Body of pancreas (tissue), 4 donors: Measurements from ENCODE around the gene TNP2. TPM values are rescaled to one million over a fixed set of nuclear protein-coding genes. Genes with fewer than 3 reads are reported as not detected.

Source experiments
- ATAC-seq: fragments of 150-250 bp; one replicate; pipeline ENCODE4 v1.9.1; 2016
- DNase-seq, 4 donors: peaks; one replicate each; pipeline ENCODE4 v3.0.0-alpha.2; 2019
- H3K27ac ChIP-seq, 4 donors: fragments of 200-600 bp; sonication (generic); 1 replicate in 3 of 4; 2 replicates in 1 of 4; pipeline versions ENCODE4 v1.5.1 to v1.6.1; 2016 to 2019; ENCODE audit warnings: mild to moderate bottlenecking in 1 of 4, mixed read lengths in 1 of 4, moderate library complexity in 1 of 4
- H3K27me3 ChIP-seq, 2 donors: fragments of 200-600 bp; sonication (generic); one replicate each; pipeline ENCODE4 v1.6.0; 2016; ENCODE audit warnings: mild to moderate bottlenecking in 1 of 2
- H3K36me3 ChIP-seq, 2 donors: fragments of 200-600 bp; sonication (generic); replicated peaks in 1 of 2; 2 replicates each; pipeline ENCODE4 v1.5.1; 2016; ENCODE audit warnings: low read depth in 2 of 2; ENCODE audit not compliant: insufficient read depth in 1 of 2
- H3K4me1 ChIP-seq: fragments of 200-600 bp; sonication (generic); one replicate; pipeline ENCODE4 v1.6.0; 2016
- H3K4me3 ChIP-seq, 2 donors: fragments of 200-600 bp; sonication (generic); 1 replicate in 1 of 2; 2 replicates in 1 of 2; pipeline ENCODE4 v1.5.1; 2016 to 2019
- H3K9me3 ChIP-seq, 3 donors: fragments of 200-600 bp; sonication (generic); 1 replicate in 2 of 3; 2 replicates in 1 of 3; pipeline ENCODE4 v1.5.1; 2016
- POLR2A ChIP-seq, 3 donors: fragments of 450-650 bp; IDR thresholded peaks; one replicate each; pipeline ENCODE4 v1.6.1; 2016; ENCODE audit warnings: antibody characterized with exemption in 3 of 3, mild to moderate bottlenecking in 2 of 3
- WGBS, 2 donors: methylation state at CpG; one replicate each; pipeline ENCODE4 v1.1.5; 2017; 5-methylcytosine and 5-hydroxymethylcytosine counted together
- intact Hi-C: fragments of 100-400 bp; cut with DNase I; formaldehyde crosslinking; loops from one replicate; pipeline ENCODE4 v1.15.1; 2023
- total RNA-seq, 2 donors: library from RNA; depleted of rRNA; stranded (reverse); fragments of >200 nt; gene quantifications; one replicate each; pipeline ENCODE4 v1.1.0, GENCODE V29; 2016
- TF ChIP-seq, protein P1 (sequence below), 7 experiments: fragments of 450-650 bp in 4 of 7; fragments of 200-600 bp in 3 of 7; sonication (generic) in 3 of 7; IDR thresholded peaks; one replicate each; pipeline ENCODE4 v1.5.1; 2016 to 2019; ENCODE audit warnings: antibody characterized with exemption in 7 of 7

Gene TNP2
- total RNA-seq, 2 donors from 2014 or later, result not detected

- TF ChIP-seq POLR2A (IDR thresholded peaks at IDR 0.05), result no peak
- TF ChIP-seq, protein P1, sequence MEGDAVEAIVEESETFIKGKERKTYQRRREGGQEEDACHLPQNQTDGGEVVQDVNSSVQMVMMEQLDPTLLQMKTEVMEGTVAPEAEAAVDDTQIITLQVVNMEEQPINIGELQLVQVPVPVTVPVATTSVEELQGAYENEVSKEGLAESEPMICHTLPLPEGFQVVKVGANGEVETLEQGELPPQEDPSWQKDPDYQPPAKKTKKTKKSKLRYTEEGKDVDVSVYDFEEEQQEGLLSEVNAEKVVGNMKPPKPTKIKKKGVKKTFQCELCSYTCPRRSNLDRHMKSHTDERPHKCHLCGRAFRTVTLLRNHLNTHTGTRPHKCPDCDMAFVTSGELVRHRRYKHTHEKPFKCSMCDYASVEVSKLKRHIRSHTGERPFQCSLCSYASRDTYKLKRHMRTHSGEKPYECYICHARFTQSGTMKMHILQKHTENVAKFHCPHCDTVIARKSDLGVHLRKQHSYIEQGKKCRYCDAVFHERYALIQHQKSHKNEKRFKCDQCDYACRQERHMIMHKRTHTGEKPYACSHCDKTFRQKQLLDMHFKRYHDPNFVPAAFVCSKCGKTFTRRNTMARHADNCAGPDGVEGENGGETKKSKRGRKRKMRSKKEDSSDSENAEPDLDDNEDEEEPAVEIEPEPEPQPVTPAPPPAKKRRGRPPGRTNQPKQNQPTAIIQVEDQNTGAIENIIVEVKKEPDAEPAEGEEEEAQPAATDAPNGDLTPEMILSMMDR (IDR thresholded peaks at IDR 0.05), result no peak
- H3K36me3 ChIP-seq, result no peaks in the 10 kb centered on the region
- peaks cover 12% of the 10 kb centered on the region for H3K4me1 ChIP-seq
- no peaks in the 10 kb centered on the region for H3K27me3 ChIP-seq
- DNase-seq, result no peak
- H3K4me3 ChIP-seq, result no peak overlapping the region
- no peak for ATAC-seq
- H3K27ac ChIP-seq, result no peak overlapping the region
- no peaks in the 10 kb centered on the region for H3K9me3 ChIP-seq
- WGBS, 2 donors, result 73 to 84% methylated on average over 10 of the region's 10 CpGs
- intact Hi-C loops, result no loop called here
Measured at GRCh38 chr16:11239644-11240632, 29.2 kb downstream of the TNP2 start.

- intact Hi-C loops, result no loop called here
- Histone ChIP-seq H3K27me3 (no peaks in the 10 kb centered on the region), H3K4me3 (no peak overlapping the region), H3K4me1 (peaks cover 12% of the 10 kb centered on the region), H3K27ac (no peak overlapping the region), H3K9me3 (no peaks in the 10 kb centered on the region), H3K36me3 (no peaks in the 10 kb centered on the region)
- no peak for ATAC-seq
- TF ChIP-seq POLR2A (IDR thresholded peaks at IDR 0.05), result no peak
- TF ChIP-seq, protein P1 (IDR thresholded peaks at IDR 0.05), result no peak
- DNase-seq, result no peak
- WGBS, 2 donors, result 93% methylated on average over 12 to 15 of the region's 15 CpGs
Measured at GRCh38 chr16:11238272-11239202, 30.6 kb downstream of the TNP2 start.

GRCh38 chr16:11236461-11237254 is 32.5 kb downstream of the TNP2 start:
- Histone ChIP-seq H3K4me1 (peaks cover 9% of the 10 kb centered on the region), H3K36me3 (no peaks in the 10 kb centered on the region), H3K27ac (no peak overlapping the region), H3K27me3 (no peaks in the 10 kb centered on the region), H3K4me3 (no peak overlapping the region), H3K9me3 (no peaks in the 10 kb centered on the region)
- WGBS, 2 donors, result 69 to 75% methylated on average over 7 to 10 of the region's 10 CpGs
- no peak for TF ChIP-seq POLR2A (IDR thresholded peaks at IDR 0.05)
- TF ChIP-seq, protein P1 (IDR thresholded peaks at IDR 0.05), result no peak
- DNase-seq (peak in 1 of 4 donors; percentile 39), ATAC-seq (no peak)
- intact Hi-C loops, result no loop called here

- 16 to 25% methylated on average over 5 of the region's 5 CpGs for WGBS, 2 donors
- Histone ChIP-seq H3K27me3 (no peaks in the 10 kb centered on the region), H3K9me3 (no peaks in the 10 kb centered on the region), H3K27ac (no peak overlapping the region), H3K36me3 (no peaks in the 10 kb centered on the region), H3K4me1 (peaks cover 9% of the 10 kb centered on the region), H3K4me3 (no peak overlapping the region)
- intact Hi-C loops, result no loop called here
- DNase-seq (peak; percentile 51 to 77 (median 74)), ATAC-seq (peak; percentile 74)
- TF ChIP-seq, protein P1 (IDR thresholded peaks at IDR 0.05), result no peak
- no peak for TF ChIP-seq POLR2A (IDR thresholded peaks at IDR 0.05)
Measured at GRCh38 chr16:11235703-11235991, 33.5 kb downstream of the TNP2 start.
